Tibial nerve (tissue), 3 donors: ENCODE data around the gene HOMER2.
A peak's percentile ranks its signal among the peaks of the same experiment; 100 is the strongest.

Experiments used
- POLR2A ChIP-seq, 2 donors: fragments of 450-650 bp; IDR thresholded peaks; one replicate each; pipeline ENCODE4 v1.6.1; 2017; ENCODE audit warnings: antibody characterized with exemption in 2 of 2, mild to moderate bottlenecking in 2 of 2, moderate library complexity in 2 of 2
- TF ChIP-seq, protein P1 (sequence below), 5 experiments: fragments of 200-600 bp in 3 of 5; fragments of 450-650 bp in 2 of 5; sonication (generic) in 3 of 5; IDR thresholded peaks; one replicate each; pipeline ENCODE4 v1.5.1; 2016 to 2019; ENCODE audit warnings: antibody characterized with exemption in 5 of 5, mild to moderate bottlenecking in 3 of 5, moderate library complexity in 2 of 5

DNA sequence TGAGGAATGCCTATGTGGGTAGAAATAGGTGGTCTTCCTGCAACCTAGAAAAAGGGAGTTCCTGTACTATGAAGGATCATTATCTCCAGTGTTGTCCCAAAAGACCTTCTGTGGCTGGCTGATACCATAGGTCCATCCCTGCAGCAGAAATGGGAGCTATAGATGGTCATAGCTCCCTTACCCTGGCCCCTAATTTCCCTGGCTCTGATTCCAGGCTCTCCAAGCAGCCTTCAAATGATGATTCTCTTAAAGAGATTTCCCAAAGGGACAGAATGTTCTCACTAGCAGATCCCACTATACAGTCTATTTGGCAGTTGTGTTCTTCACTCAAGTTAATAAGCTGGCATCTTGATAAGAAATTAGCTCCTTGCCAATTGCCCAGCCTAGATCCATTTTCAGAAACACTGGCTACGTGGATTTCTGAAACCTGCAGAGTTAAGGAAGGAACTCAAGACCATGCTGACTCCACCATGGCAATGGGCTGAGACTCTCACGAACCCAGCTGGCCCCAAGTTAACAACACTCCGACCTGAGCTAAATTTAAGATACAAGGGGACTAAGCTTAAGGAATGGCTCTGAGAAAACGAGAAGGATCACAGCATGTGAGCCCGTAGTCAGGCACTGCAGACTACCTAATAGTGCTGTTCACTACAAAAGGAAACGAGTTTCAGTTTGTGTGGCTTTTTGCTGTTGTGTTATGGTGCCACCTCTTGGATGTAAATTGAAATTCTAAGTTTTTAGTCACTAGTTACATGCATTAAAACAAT is 47.6 kb upstream of the HOMER2 start:
- TF ChIP-seq POLR2A (IDR thresholded peaks at IDR 0.05), result no peak
- TF ChIP-seq, protein P1, sequence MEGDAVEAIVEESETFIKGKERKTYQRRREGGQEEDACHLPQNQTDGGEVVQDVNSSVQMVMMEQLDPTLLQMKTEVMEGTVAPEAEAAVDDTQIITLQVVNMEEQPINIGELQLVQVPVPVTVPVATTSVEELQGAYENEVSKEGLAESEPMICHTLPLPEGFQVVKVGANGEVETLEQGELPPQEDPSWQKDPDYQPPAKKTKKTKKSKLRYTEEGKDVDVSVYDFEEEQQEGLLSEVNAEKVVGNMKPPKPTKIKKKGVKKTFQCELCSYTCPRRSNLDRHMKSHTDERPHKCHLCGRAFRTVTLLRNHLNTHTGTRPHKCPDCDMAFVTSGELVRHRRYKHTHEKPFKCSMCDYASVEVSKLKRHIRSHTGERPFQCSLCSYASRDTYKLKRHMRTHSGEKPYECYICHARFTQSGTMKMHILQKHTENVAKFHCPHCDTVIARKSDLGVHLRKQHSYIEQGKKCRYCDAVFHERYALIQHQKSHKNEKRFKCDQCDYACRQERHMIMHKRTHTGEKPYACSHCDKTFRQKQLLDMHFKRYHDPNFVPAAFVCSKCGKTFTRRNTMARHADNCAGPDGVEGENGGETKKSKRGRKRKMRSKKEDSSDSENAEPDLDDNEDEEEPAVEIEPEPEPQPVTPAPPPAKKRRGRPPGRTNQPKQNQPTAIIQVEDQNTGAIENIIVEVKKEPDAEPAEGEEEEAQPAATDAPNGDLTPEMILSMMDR (IDR thresholded peaks at IDR 0.05), result peak in 4 of 5 experiments; percentile 25 to 57 (median 30)
